ENCODE results near the gene PTRHD1.

- TF ChIP-seq CTCF (IDR thresholded peaks at IDR 0.05): no peak
- TF ChIP-seq POLR2A (IDR thresholded peaks at IDR 0.05): no peak
Observed at GRCh38 chr2:24826773-24827145, 33.6 kb upstream of the PTRHD1 start.

Data from tibial nerve (tissue), 3 donors.